Breast epithelium (tissue), 3 donors: ENCODE results near the gene ST14.

Experiments used
- CTCF ChIP-seq, 3 donors: fragments of 450-650 bp; IDR thresholded peaks; one replicate each; pipeline ENCODE4 v1.5.1; 2016 to 2017; ENCODE audit warnings: antibody characterized with exemption in 3 of 3, mild to moderate bottlenecking in 3 of 3, moderate library complexity in 3 of 3
- POLR2A ChIP-seq: fragments of 450-650 bp; IDR thresholded peaks from one replicate; pipeline ENCODE4 v1.6.1; 2016; ENCODE audit warnings: antibody characterized with exemption, mild to moderate bottlenecking, moderate library complexity

GRCh38 chr11:130114281-130114680, 45.3 kb upstream of the ST14 start:
- no peak for TF ChIP-seq CTCF (IDR thresholded peaks at IDR 0.05)
- no peak for TF ChIP-seq POLR2A
